BLaER1 (cell line): ENCODE data around the gene KLHL29.

Experiments
- H3K27ac ChIP-seq: shearing (Covaris generic); formaldehyde crosslinking; 2 replicates; pipeline ENCODE4 v1.8.1; 2022
- H3K27me3 ChIP-seq: shearing (Covaris generic); formaldehyde crosslinking; 2 replicates; pipeline ENCODE4 v1.8.1; 2022
- H3K36me3 ChIP-seq: shearing (Covaris generic); formaldehyde crosslinking; 2 replicates; pipeline ENCODE4 v1.8.1; 2022
- H3K4me1 ChIP-seq: shearing (Covaris generic); formaldehyde crosslinking; 2 replicates; pipeline ENCODE4 v1.8.1; 2022
- H3K4me2 ChIP-seq: shearing (Covaris generic); formaldehyde crosslinking; 2 replicates; pipeline ENCODE4 v1.8.1; 2022
- H3K4me3 ChIP-seq: shearing (Covaris generic); formaldehyde crosslinking; 2 replicates; pipeline ENCODE4 v1.8.1; 2022
- H3K9ac ChIP-seq: shearing (Covaris generic); formaldehyde crosslinking; 2 replicates; pipeline ENCODE4 v1.8.1; 2022
- H3K9me3 ChIP-seq: shearing (Covaris generic); formaldehyde crosslinking; 2 replicates; pipeline ENCODE4 v1.8.1; 2022
- H4K20me1 ChIP-seq: shearing (Covaris generic); formaldehyde crosslinking; 2 replicates; pipeline ENCODE4 v1.8.1; 2022
- Cebpa-rat ChIP-seq: shearing (Covaris generic); IDR thresholded peaks from 2 replicates; pipeline ENCODE4 v1.8.1; 2022

The KLHL29 gene

GRCh38 chr2:23578964-23579671 is 194.1 kb downstream of the KLHL29 start:
- no peaks in the 10 kb centered on the region for H3K36me3 ChIP-seq
- TF ChIP-seq Cebpa-rat = no peak
- no peaks in the 10 kb centered on the region for H3K9me3 ChIP-seq
- no peak overlapping the region for H3K27ac ChIP-seq
- H3K27me3 ChIP-seq = no peaks in the 10 kb centered on the region
- H3K9ac ChIP-seq = no peak overlapping the region
- no peaks in the 10 kb centered on the region for H3K4me1 ChIP-seq
- H4K20me1 ChIP-seq = no peaks in the 10 kb centered on the region
- H3K4me3 ChIP-seq = no peak overlapping the region
- no peak overlapping the region for H3K4me2 ChIP-seq

- no peak overlapping the region for H3K9ac ChIP-seq
- no peaks in the 10 kb centered on the region for H3K36me3 ChIP-seq
- no peak overlapping the region for H3K27ac ChIP-seq
- H3K9me3 ChIP-seq = no peaks in the 10 kb centered on the region
- TF ChIP-seq Cebpa-rat = no peak
- H4K20me1 ChIP-seq = no peaks in the 10 kb centered on the region
- H3K4me1 ChIP-seq = no peaks in the 10 kb centered on the region
- no peak overlapping the region for H3K4me3 ChIP-seq
- H3K4me2 ChIP-seq = no peak overlapping the region
- no peaks in the 10 kb centered on the region for H3K27me3 ChIP-seq
Observed at GRCh38 chr2:23579674-23580073, 194.7 kb downstream of the KLHL29 start.

- no peak overlapping the region for H3K4me2 ChIP-seq
- no peaks in the 10 kb centered on the region for H3K27me3 ChIP-seq
- no peaks in the 10 kb centered on the region for H3K4me1 ChIP-seq
- no peak overlapping the region for H3K9ac ChIP-seq
- no peak overlapping the region for H3K4me3 ChIP-seq
- H3K27ac ChIP-seq = no peak overlapping the region
- no peaks in the 10 kb centered on the region for H4K20me1 ChIP-seq
- H3K9me3 ChIP-seq = no peaks in the 10 kb centered on the region
- no peaks in the 10 kb centered on the region for H3K36me3 ChIP-seq
- no peak for TF ChIP-seq Cebpa-rat
Observed at GRCh38 chr2:23583467-23583866, 198.5 kb downstream of the KLHL29 start.

GRCh38 chr2:23584054-23584745 is 199.2 kb downstream of the KLHL29 start:
- Histone ChIP-seq H3K4me3 (no peak overlapping the region), H3K4me2 (no peak overlapping the region), H3K27ac (no peak overlapping the region), H4K20me1 (no peaks in the 10 kb centered on the region; the same call in 1 of the 2 replicates), H3K27me3 (no peaks in the 10 kb centered on the region), H3K9ac (no peak overlapping the region), H3K36me3 (no peaks in the 10 kb centered on the region), H3K4me1 (0 out of 2 replicates have a peak, but pooled peaks cover 4% of the 10 kb centered on the region), H3K9me3 (no peaks in the 10 kb centered on the region)
- no peak for TF ChIP-seq Cebpa-rat

- Histone ChIP-seq H3K4me1 (peaks cover 8% of the 10 kb centered on the region), H3K4me3 (no peak overlapping the region), H3K9me3 (no peaks in the 10 kb centered on the region), H4K20me1 (no peaks in the 10 kb centered on the region; the same call in 1 of the 2 replicates), H3K9ac (no peak overlapping the region), H3K4me2 (0 out of 2 replicates have a peak overlapping the region, but pooled peaks have one; percentile 0), H3K27ac (no peak overlapping the region), H3K36me3 (no peaks in the 10 kb centered on the region), H3K27me3 (no peaks in the 10 kb centered on the region)
- no peak for TF ChIP-seq Cebpa-rat
Observed at GRCh38 chr2:23585273-23586170, 200.5 kb downstream of the KLHL29 start.

- peaks cover 21% of the 10 kb centered on the region for H3K4me1 ChIP-seq
- no peaks in the 10 kb centered on the region for H3K36me3 ChIP-seq
- H4K20me1 ChIP-seq = no peaks in the 10 kb centered on the region; the same call in 1 of the 2 replicates
- no peak for TF ChIP-seq Cebpa-rat
- no peak overlapping the region for H3K4me3 ChIP-seq
- H3K27ac ChIP-seq = no peak overlapping the region
- no peaks in the 10 kb centered on the region for H3K9me3 ChIP-seq
- no peak overlapping the region for H3K9ac ChIP-seq
- no peaks in the 10 kb centered on the region for H3K27me3 ChIP-seq
- H3K4me2 ChIP-seq = no peak overlapping the region
Observed at GRCh38 chr2:23586741-23587306, 201.8 kb downstream of the KLHL29 start.

- no peak overlapping the region for H3K9ac ChIP-seq
- H3K27me3 ChIP-seq = no peaks in the 10 kb centered on the region
- H3K27ac ChIP-seq = no peak overlapping the region
- no peak overlapping the region for H3K4me3 ChIP-seq
- H3K4me2 ChIP-seq = no peak overlapping the region
- H3K36me3 ChIP-seq = no peaks in the 10 kb centered on the region
- TF ChIP-seq Cebpa-rat = no peak
- H4K20me1 ChIP-seq = no peaks in the 10 kb centered on the region; the same call in 1 of the 2 replicates
- H3K4me1 ChIP-seq = peaks cover 26% of the 10 kb centered on the region
- H3K9me3 ChIP-seq = no peaks in the 10 kb centered on the region
Observed at GRCh38 chr2:23587341-23587880, 202.4 kb downstream of the KLHL29 start.

- H3K27ac ChIP-seq = no peak overlapping the region
- no peaks in the 10 kb centered on the region; the same call in 1 of the 2 replicates for H4K20me1 ChIP-seq
- H3K27me3 ChIP-seq = no peaks in the 10 kb centered on the region
- H3K4me2 ChIP-seq = no peak overlapping the region
- H3K9me3 ChIP-seq = no peaks in the 10 kb centered on the region
- no peaks in the 10 kb centered on the region for H3K36me3 ChIP-seq
- peaks cover 26% of the 10 kb centered on the region for H3K4me1 ChIP-seq
- TF ChIP-seq Cebpa-rat = no peak
- H3K9ac ChIP-seq = no peak overlapping the region
- no peak overlapping the region for H3K4me3 ChIP-seq
Observed at GRCh38 chr2:23588106-23588505, 203.1 kb downstream of the KLHL29 start.

GRCh38 chr2:23588508-23589201 is 203.7 kb downstream of the KLHL29 start:
- H3K4me2 ChIP-seq = no peak overlapping the region
- no peak overlapping the region for H3K27ac ChIP-seq
- H3K4me3 ChIP-seq = no peak overlapping the region
- H3K9me3 ChIP-seq = no peaks in the 10 kb centered on the region
- no peak for TF ChIP-seq Cebpa-rat
- peaks cover 26% of the 10 kb centered on the region for H3K4me1 ChIP-seq
- H3K36me3 ChIP-seq = no peaks in the 10 kb centered on the region
- no peaks in the 10 kb centered on the region; the same call in 1 of the 2 replicates for H4K20me1 ChIP-seq
- H3K27me3 ChIP-seq = no peaks in the 10 kb centered on the region
- H3K9ac ChIP-seq = no peak overlapping the region
